ENCODE data around the gene PGGT1B.

DNA sequence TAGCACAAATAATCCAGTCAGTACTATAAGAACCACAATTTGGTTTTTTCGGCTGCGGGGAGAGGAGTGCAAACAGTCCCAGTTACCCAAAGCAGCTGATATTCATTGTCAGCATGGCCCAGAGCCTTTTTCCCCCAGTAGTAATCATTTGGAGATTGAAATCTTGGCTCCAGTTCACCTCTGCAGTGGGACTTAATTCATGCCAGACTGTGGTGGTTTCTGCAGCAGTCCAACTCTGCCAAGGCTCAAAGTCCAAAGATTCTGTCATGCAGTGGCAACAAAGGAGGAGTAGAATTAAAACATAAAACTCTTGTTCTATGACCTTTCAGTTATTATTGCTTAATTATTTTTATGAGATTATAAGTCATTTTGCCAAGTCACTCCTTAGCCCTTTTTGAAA lies 68.0 kb downstream of the PGGT1B start:
- TF ChIP-seq, protein P1, sequence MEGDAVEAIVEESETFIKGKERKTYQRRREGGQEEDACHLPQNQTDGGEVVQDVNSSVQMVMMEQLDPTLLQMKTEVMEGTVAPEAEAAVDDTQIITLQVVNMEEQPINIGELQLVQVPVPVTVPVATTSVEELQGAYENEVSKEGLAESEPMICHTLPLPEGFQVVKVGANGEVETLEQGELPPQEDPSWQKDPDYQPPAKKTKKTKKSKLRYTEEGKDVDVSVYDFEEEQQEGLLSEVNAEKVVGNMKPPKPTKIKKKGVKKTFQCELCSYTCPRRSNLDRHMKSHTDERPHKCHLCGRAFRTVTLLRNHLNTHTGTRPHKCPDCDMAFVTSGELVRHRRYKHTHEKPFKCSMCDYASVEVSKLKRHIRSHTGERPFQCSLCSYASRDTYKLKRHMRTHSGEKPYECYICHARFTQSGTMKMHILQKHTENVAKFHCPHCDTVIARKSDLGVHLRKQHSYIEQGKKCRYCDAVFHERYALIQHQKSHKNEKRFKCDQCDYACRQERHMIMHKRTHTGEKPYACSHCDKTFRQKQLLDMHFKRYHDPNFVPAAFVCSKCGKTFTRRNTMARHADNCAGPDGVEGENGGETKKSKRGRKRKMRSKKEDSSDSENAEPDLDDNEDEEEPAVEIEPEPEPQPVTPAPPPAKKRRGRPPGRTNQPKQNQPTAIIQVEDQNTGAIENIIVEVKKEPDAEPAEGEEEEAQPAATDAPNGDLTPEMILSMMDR (IDR thresholded peaks at IDR 0.05; ENCODE audit: insufficient read depth, low read depth, low read length), result no peak
- TF ChIP-seq EZH2 (IDR thresholded peaks at IDR 0.05; ENCODE audit: insufficient read depth, low read length), result no peak
